Measurements from ENCODE around the gene LRP2.

DNA sequence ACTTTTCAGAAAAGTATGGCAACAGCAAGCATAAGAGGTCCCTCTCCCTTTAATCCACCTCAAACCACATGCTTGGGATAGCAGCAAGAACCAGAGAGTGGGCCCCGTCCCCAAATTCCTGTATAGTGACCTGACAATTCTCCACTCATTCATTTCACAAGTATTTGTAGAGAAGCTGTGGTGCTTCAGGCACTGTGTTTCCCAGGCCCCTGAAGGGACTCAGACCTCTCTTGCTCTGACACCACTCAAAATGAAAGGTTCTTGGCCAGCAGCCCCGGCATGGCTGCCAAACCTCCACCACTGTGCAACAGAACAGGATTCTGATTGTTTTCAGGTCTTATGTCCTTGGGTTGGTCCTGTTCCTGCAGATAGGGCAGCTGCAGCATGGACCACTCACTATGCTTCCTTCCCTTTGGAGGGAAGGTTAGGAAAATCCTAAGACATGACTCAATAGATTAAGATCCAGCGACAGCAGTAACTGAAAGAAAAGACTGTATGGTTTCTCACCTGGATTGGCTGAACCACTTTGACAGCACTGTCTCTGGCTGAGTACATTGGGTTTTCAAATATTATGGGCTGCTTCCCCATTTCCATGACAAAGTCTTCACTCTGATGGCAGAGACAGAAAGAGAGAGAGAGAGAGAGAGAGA lies 225.3 kb downstream of the LRP2 start:
- TF ChIP-seq, protein P1, sequence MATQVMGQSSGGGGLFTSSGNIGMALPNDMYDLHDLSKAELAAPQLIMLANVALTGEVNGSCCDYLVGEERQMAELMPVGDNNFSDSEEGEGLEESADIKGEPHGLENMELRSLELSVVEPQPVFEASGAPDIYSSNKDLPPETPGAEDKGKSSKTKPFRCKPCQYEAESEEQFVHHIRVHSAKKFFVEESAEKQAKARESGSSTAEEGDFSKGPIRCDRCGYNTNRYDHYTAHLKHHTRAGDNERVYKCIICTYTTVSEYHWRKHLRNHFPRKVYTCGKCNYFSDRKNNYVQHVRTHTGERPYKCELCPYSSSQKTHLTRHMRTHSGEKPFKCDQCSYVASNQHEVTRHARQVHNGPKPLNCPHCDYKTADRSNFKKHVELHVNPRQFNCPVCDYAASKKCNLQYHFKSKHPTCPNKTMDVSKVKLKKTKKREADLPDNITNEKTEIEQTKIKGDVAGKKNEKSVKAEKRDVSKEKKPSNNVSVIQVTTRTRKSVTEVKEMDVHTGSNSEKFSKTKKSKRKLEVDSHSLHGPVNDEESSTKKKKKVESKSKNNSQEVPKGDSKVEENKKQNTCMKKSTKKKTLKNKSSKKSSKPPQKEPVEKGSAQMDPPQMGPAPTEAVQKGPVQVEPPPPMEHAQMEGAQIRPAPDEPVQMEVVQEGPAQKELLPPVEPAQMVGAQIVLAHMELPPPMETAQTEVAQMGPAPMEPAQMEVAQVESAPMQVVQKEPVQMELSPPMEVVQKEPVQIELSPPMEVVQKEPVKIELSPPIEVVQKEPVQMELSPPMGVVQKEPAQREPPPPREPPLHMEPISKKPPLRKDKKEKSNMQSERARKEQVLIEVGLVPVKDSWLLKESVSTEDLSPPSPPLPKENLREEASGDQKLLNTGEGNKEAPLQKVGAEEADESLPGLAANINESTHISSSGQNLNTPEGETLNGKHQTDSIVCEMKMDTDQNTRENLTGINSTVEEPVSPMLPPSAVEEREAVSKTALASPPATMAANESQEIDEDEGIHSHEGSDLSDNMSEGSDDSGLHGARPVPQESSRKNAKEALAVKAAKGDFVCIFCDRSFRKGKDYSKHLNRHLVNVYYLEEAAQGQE (IDR thresholded peaks at IDR 0.05; ENCODE audit: low read depth) = no peak
- TF ChIP-seq EGR1 (IDR thresholded peaks at IDR 0.05) (no peak), TEAD4 (IDR thresholded peaks at IDR 0.05) (no peak), CEBPB (IDR thresholded peaks at IDR 0.05) (no peak)

Data from Ishikawa (cell line).